Ovary (tissue), 3 donors: ENCODE data around the gene PRR20C.
"Not testable (repeated sequence)": the region's sequence is repeated elsewhere in the genome, so short reads cannot be mapped to it uniquely, and the experiment has no call there.

Experiments used
- EP300 ChIP-seq: sonication (generic); formaldehyde crosslinking; IDR thresholded peaks from one replicate; pipeline ENCODE4 v1.6.1; 2017; ENCODE audit warnings: antibody characterized with exemption
- POLR2A ChIP-seq: fragments of 450-650 bp; IDR thresholded peaks from one replicate; pipeline ENCODE4 v1.6.1; 2017; ENCODE audit warnings: antibody characterized with exemption, mild to moderate bottlenecking, moderate library complexity
- TF ChIP-seq, protein P1 (sequence below), 3 donors: fragments of 450-650 bp in 2 of 3; fragments of 200-600 bp in 1 of 3; IDR thresholded peaks; one replicate each; pipeline versions ENCODE4 v1.5.1 to v1.8.0; 2016 to 2022; ENCODE audit warnings: antibody characterized with exemption in 3 of 3, mild to moderate bottlenecking in 1 of 3
- donor health status: DM: no; HTN: no; CAD: no.

DNA sequence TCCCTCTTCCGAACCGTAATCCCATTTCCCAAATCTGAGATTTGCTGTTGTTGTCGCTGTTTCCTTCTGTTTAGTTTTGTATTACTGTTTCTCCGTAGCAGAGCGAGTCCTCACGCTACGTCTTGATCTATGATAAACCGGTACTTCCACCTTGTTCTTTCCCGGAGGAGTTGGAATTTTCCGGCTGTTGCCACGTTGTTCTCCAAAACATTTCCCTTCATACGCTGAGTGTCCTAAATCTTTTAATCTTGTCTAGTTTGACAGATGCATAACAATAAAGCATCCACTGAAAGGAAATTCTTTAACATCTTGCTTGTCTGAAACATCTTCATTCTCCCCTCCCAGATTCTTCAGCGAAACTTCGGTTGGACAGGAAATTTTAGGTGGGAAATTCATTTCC, 5.8 kb upstream of the PRR20C start:
- TF ChIP-seq, protein P1, sequence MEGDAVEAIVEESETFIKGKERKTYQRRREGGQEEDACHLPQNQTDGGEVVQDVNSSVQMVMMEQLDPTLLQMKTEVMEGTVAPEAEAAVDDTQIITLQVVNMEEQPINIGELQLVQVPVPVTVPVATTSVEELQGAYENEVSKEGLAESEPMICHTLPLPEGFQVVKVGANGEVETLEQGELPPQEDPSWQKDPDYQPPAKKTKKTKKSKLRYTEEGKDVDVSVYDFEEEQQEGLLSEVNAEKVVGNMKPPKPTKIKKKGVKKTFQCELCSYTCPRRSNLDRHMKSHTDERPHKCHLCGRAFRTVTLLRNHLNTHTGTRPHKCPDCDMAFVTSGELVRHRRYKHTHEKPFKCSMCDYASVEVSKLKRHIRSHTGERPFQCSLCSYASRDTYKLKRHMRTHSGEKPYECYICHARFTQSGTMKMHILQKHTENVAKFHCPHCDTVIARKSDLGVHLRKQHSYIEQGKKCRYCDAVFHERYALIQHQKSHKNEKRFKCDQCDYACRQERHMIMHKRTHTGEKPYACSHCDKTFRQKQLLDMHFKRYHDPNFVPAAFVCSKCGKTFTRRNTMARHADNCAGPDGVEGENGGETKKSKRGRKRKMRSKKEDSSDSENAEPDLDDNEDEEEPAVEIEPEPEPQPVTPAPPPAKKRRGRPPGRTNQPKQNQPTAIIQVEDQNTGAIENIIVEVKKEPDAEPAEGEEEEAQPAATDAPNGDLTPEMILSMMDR (IDR thresholded peaks at IDR 0.05), result not testable (repeated sequence)
- TF ChIP-seq EP300, POLR2A: not testable (repeated sequence)
